DMS 273 (cell line): ENCODE data around the gene IST1.

ENCODE experiments used
- DNase-seq: peaks from one replicate; lab custom pipeline; 2025; ENCODE audit not compliant: unreplicated experiment; lab: John Stamatoyannopoulos, UW

The IST1 gene

DNA sequence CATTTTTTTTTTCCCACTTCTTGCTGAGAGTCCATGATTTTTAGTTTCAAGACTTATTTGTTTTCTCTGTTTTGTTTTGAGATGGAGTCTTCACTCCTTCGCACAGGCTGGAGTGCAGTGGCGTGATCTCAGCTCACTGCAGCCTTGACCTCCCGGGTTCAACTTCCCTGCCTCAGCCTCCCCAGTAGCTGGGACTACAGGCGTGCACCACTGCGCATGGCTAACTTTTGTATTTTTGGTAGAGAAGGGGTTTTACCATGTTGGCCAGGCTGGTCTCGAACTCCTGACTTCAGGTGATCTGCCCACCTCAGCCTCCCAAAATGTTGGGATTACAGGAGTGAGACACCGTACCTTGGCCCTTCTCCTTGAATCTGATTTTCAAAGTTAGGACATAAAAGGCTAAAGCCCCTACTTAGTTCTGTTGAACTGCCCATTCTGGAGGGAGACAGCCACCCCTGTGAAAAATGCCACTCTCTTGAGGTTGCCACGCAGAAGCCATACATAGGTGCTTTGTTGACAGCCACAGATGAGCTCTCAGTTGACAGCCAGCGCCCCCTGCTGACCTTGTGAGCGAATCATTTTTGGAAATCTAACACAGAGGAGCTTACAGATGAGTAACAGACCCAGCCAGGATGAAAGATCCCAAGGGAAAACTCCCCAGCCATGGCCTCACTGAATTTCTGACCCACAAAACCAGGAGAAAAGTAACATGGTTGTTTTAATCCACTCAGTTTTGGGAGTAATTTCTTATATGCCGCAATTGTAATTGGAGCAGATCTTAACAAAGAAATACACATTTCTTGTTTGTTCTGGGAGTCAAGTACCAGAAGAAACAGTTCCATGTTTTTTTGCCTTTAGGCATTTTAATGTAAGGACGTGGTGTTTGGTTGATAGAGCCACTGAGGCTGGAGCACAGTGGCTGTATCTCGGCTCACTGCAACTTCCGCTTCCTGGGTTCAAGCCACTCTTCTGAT is 66.0 kb downstream of the IST1 start:
- DNase-seq, result peak; percentile 91

DNA sequence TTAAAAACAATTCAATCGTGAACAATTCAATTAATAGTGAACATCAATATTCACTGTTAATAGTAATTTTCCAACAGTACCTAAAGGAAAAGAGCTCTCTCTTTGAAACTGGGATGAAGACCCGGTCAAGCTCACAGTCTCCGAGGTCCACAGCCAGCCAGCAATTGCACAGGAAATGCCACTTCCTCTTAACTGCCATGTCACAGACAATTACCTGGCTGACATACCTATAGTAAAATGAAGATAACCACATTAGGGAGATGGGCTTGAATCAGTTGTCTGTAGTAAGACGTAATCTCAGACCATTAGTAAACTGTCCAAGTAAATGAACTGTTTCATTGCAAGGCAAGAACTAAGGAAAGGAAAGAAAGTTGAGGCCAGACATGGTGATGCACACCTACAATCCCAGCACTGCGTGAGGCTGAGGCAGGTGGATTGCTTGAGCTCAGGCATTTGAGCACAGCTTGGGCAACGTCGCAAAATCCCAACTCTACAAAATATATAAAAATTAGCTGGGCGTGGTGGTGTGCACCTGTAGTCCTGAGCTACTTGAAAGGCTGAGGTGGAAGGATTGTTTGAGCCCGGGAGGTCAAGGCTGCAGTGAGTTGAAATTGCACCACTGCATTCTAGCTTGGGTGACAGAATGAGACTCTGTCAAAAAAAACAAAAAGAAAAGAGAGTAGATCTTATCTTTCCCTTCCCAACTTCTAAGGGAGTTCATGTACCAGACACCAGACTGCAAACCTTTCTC is 68.0 kb downstream of the IST1 start:
- no peak for DNase-seq

DNA sequence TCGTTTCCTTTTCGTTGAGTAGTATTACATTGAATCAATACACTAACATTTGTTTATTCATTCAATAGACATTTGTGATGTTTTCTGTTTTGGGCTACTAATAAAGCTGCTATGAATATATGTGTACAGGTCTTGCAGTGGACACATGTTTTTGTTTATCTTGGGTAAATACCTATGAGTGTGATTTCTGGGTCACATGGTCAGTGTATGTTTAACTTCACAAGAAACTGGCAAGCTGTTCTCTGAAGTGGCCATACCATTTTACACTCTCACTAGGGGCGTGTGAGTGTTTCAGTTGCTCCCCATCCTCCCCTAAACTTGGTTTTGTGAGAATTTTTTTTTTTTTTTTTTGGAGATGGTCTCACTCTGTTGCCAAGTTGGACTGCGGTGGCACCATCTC is 69.9 kb downstream of the IST1 start:
- DNase-seq, result no peak

DNA sequence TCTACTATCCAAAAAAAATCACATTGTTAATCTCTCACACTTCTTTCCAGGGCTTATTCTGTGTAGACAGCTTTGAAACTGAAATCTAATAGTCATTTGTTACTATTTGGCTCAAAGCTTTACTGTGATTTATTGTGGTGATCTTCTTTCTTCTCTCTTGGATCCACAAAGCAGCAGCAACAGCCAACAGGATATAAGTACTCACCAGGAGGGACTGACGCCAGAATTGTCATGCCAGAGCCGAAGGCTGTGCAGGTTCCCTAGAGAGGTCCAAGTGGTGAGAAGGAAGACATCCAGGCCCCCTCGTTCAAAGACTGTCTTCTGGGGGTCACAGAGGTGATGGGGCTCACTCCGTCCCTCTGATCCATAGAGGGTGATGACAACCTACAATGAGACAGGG is 71.6 kb downstream of the IST1 start:
- DNase-seq, result no peak

DNA sequence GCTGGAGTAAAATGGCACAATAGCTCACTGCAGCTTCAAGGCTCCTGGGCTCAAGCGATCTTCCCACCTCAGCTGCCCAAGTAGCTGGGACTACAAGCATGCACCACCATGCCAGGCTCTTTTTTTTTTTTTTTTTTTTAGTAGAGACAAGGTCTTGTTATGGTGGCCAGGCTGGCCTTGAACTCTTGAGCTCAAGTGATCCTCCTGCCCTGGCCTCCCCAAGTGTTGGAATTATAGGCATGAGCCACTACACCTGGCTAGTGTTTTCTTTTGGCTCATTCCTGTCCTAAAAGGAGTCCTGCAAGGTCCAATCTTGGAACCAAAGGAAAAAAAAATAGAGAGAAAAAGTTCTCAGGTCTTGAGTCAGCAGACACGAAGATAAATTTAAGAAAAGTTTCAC is 74.0 kb downstream of the IST1 start:
- no peak for DNase-seq

DNA sequence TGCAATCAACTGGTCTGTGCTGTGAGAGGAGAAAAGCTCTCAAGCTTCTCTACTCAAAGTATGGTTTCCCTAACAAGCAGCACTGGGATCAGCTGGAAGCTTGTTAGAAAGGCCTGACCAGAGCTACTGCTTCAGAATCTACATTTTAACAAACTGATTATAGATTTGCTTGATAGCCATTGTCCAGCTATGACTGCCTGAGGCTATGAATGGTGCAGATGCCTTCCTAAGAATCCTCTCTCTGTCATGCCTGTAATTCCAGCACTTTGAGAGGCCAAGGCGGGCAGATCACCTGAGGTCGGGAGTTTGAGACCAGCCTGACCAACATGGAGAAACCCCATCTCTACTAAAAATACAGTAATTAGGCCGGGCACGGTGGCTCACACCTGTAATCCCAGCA is 76.2 kb downstream of the IST1 start:
- no peak for DNase-seq

DNA sequence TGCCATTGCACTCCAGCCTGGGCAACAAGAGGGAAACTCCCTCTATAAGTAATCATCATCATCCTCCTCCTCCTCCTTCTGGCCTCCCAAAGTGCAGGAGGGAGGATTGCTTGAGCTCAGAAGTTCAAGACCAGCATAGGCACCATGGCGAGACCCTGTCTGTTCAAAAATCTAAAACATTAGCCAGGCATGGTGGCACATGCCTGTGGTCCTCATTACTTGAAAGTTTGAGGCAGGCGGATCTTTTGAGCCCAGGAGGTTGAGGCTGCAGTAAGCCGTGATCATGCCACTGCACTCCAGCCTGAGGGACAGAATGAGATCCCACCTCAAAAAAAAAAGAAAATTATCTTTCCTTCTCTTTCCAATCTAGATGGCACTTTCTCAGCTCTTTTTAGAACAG is 77.0 kb downstream of the IST1 start:
- no peak for DNase-seq

DNA sequence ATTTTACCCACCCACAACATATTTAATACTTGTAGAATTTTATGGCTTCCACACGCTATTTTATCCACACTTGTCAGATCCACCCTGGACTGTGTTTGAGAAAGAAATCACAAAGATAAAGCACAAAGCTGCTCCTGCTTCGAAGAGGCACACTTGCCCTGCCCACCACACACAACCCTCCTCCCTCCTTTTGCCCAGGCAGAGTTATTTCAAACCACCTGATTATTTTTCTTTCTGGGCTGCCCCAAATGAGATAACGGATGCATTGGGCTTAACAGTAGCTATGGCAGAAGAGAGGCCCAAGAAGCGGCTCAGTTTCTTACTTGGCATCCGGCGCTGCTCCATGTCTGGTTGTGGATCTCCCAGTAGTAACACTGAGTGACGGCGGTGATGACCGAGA is 77.7 kb downstream of the IST1 start:
- DNase-seq, result no peak

DNA sequence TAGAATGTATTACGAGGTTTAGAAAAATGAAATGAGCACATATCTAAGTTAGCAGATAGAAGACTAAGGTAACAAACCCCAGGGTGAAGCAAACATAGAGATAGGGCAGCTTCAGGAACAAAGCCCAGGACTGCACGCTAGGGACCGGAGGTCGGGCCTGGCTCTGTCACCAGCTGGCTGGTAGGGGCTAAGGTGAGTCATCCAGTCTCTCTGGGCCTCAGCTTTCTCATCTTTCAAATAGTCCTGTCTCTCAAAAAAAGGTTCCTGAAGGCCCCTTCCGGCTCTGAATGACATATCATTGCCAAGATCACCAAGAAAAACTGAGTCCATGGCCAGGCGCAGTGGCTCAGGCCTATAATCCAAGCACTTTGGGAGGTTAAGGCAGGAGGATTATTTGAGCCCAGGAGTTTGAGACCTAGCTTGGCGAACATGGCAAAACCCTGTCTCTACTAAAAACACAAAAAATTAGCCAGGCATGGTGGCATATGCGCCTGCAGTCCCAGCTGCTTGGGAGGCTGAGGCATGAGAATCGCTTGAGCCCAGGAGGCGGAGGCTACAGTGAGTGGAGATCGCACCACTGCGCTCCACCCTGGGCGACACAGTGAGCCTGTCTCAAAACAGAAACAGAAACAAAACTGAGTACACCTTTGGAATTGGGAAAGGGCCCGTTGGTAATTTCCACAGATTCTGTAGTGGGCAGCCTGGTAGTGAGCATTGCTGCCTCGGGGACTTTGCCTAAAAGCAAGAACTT is 78.9 kb downstream of the IST1 start:
- no peak for DNase-seq
